Activated CD4-positive, alpha-beta T cell treated with anti-CD3 and anti-CD28 coated beads for 36 hours (primary cell): ENCODE measurements around the gene ZNF584. TPM values are rescaled to one million over a fixed set of nuclear protein-coding genes. Genes with fewer than 3 reads are reported as not detected.

ENCODE experiments used
- ATAC-seq: fragments of 200-7000 bp; cut with Tn5 transposase; one replicate; pipeline ENCODE4 v1.10.0; 2021; ENCODE audit warnings: mild to moderate bottlenecking, moderate library complexity
- CTCF ChIA-PET: fragments of 350-600 bp; sonication (Branson Sonifier 250); formaldehyde crosslinking; loops from one replicate; lab custom pipeline; 2021; ENCODE audit warnings: antibody characterized with exemption; lab: Charles Lee
- POLR2A ChIA-PET: fragments of 350-600 bp; sonication (Branson Sonifier 250); formaldehyde crosslinking; loops from one replicate; lab custom pipeline; 2021; ENCODE audit warnings: antibody characterized with exemption, inconsistent platforms; lab: Charles Lee
- DNase-seq: peaks from one replicate; pipeline ENCODE4 v3.0.0-alpha.2; 2020
- H3K27ac Mint-ChIP-seq: one replicate; pipeline ENCODE4 v1.8.0; 2021; ENCODE audit warnings: mixed read lengths
- H3K27me3 Mint-ChIP-seq: one replicate; pipeline ENCODE4 v1.8.0; 2021; ENCODE audit warnings: mixed read lengths
- H3K36me3 Mint-ChIP-seq: one replicate; pipeline ENCODE4 v1.8.0; 2021; ENCODE audit warnings: low read depth, mixed read lengths
- H3K4me1 Mint-ChIP-seq: one replicate; pipeline ENCODE4 v1.8.0; 2021; ENCODE audit warnings: mixed read lengths
- H3K4me3 Mint-ChIP-seq: one replicate; pipeline ENCODE4 v1.8.0; 2021; ENCODE audit warnings: mild to moderate bottlenecking, moderate library complexity, mixed read lengths
- H3K9me3 Mint-ChIP-seq: one replicate; pipeline ENCODE4 v1.8.0; 2021; ENCODE audit warnings: low read depth, mixed read lengths
- intact Hi-C, 2 experiments: fragments of 100-400 bp; cut with DNase I in 1 of 2; cut with micrococcal nuclease in 1 of 2; formaldehyde crosslinking; loops; one replicate each; pipeline versions ENCODE4 v1.14.2 to v1.15.1; 2022 to 2024; cut with DNase I, micrococcal nuclease
- total RNA-seq, 2 experiments: library from RNA; stranded (reverse); gene quantifications; one replicate each; pipeline ENCODE4 v1.2.3, GENCODE V29; 2021

Gene ZNF584
- total RNA-seq, 2 experiments from 2014 or later, result 9.9 to 11.2 TPM

GRCh38 chr19:58386576-58387337 lies 21.7 kb upstream of the ZNF584 start, which contains the start of gene RPS5:
TSS of gene RPS5 (plus strand) at chr19:58387269. CDS start at chr19:58388138, 869 bp downstream.
- ATAC-seq (peak; percentile 96), DNase-seq (peak; percentile 97)
- peaks cover 33% of the 10 kb centered on the region for H3K4me1 Mint-ChIP-seq
- H3K27me3 Mint-ChIP-seq, result no peaks in the 10 kb centered on the region
- peak within 1 kb of the TSS; percentile 96 for H3K4me3 Mint-ChIP-seq
- H3K27ac Mint-ChIP-seq, result peak within 1 kb of the TSS; percentile 97
- POLR2A ChIA-PET, result interaction anchor here (1.0 kb wide), 1 partner anchor 25 kb away, joined by 3 read pairs; the partner anchor contains the start of gene ZNF497
- intact Hi-C loops, result loop anchor here (1.0 to 5.0 kb wide), 18 partner anchors 14 to 384 kb away; partner anchors contain the start of genes ERVK3-1 (in 2 of the 2), ZNF446 (in 2 of the 2), ZNF584 (in 2 of the 2) and MZF1 (in 1 of the 2)
- CTCF ChIA-PET, result no interaction called here
- H3K36me3 Mint-ChIP-seq, result peaks cover 40% of the 10 kb centered on the region
- H3K9me3 Mint-ChIP-seq, result no peaks in the 10 kb centered on the region

- no peak for ATAC-seq
- CTCF ChIA-PET, result interaction anchor here (0.6 to 0.7 kb wide), 2 partner anchors 71 to 139 kb away, joined by 3 read pairs; no protein-coding TSS in a partner anchor
These were observed 20.9 kb upstream of the ZNF584 start for GRCh38 chr19:58387338-58388174.

GRCh38 chr19:58388175-58388526 lies 20.3 kb upstream of the ZNF584 start:
- ChIA-PET POLR2A (interaction anchor here (0.6 kb wide), 1 partner anchor 118 kb away, joined by 3 read pairs; no protein-coding TSS in a partner anchor), CTCF (interaction anchor here (0.7 kb wide), 1 partner anchor 71 kb away, joined by 3 read pairs; no protein-coding TSS in a partner anchor)
- no peak for DNase-seq
- intact Hi-C loops, result loop anchor here in 1 of 2 experiments (5.0 kb wide), 2 partner anchors 81 to 89 kb away; partner anchors contain the start of genes ERVK3-1 and ZNF446
- H3K36me3 Mint-ChIP-seq, result peaks cover 50% of the 10 kb centered on the region
- peaks cover 34% of the 10 kb centered on the region for H3K4me1 Mint-ChIP-seq
- H3K27me3 Mint-ChIP-seq, result no peaks in the 10 kb centered on the region
- no peak for ATAC-seq
- H3K4me3 Mint-ChIP-seq, result peak overlapping the region; percentile 96
- peak overlapping the region; percentile 97 for H3K27ac Mint-ChIP-seq
- H3K9me3 Mint-ChIP-seq, result no peaks in the 10 kb centered on the region

More at GRCh38 chr19:58387338-58388174, 20.9 kb upstream of the ZNF584 start:
- H3K27ac Mint-ChIP-seq, result peak overlapping the region; percentile 97
- no peaks in the 10 kb centered on the region for H3K27me3 Mint-ChIP-seq
- H3K4me1 Mint-ChIP-seq, result peaks cover 32% of the 10 kb centered on the region
- DNase-seq, result no peak
- peak overlapping the region; percentile 96 for H3K4me3 Mint-ChIP-seq
- no peaks in the 10 kb centered on the region for H3K9me3 Mint-ChIP-seq
- POLR2A ChIA-PET, result interaction anchor here (0.6 kb wide), 1 partner anchor 118 kb away, joined by 3 read pairs; no protein-coding TSS in a partner anchor
- peaks cover 44% of the 10 kb centered on the region for H3K36me3 Mint-ChIP-seq
- intact Hi-C loops, result loop anchor here (1.0 to 5.0 kb wide), 18 partner anchors 13 to 385 kb away; partner anchors contain the start of genes ERVK3-1 (in 2 of the 2), ZNF446 (in 2 of the 2), ZNF584 (in 2 of the 2) and MZF1 (in 1 of the 2)

- no peak overlapping the region for H3K4me3 Mint-ChIP-seq
- H3K4me1 Mint-ChIP-seq, result peaks cover 33% of the 10 kb centered on the region
- peaks cover 2% of the 10 kb centered on the region for H3K27me3 Mint-ChIP-seq
- H3K36me3 Mint-ChIP-seq, result peaks cover 61% of the 10 kb centered on the region
- DNase-seq, result no peak
- no peak overlapping the region for H3K27ac Mint-ChIP-seq
- CTCF ChIA-PET, result no interaction called here
- intact Hi-C loops, result no loop called here
- POLR2A ChIA-PET, result no interaction called here
- no peaks in the 10 kb centered on the region for H3K9me3 Mint-ChIP-seq
- ATAC-seq, result no peak
These were observed 15.3 kb upstream of the ZNF584 start for GRCh38 chr19:58392945-58393724.

- no peak for ATAC-seq
- peaks cover 2% of the 10 kb centered on the region for H3K27me3 Mint-ChIP-seq
- ChIA-PET POLR2A (no interaction called here), CTCF (no interaction called here)
- peaks cover 28% of the 10 kb centered on the region for H3K4me1 Mint-ChIP-seq
- H3K27ac Mint-ChIP-seq, result no peak overlapping the region
- H3K4me3 Mint-ChIP-seq, result no peak overlapping the region
- DNase-seq, result no peak
- H3K36me3 Mint-ChIP-seq, result peaks cover 56% of the 10 kb centered on the region
- no peaks in the 10 kb centered on the region for H3K9me3 Mint-ChIP-seq
- intact Hi-C loops, result no loop called here
These were observed 14.8 kb upstream of the ZNF584 start for GRCh38 chr19:58393725-58394033.

GRCh38 chr19:58394821-58395219 lies 13.6 kb upstream of the ZNF584 start:
- DNase-seq (no peak), ATAC-seq (peak; percentile 23)
- ChIA-PET CTCF (no interaction called here), POLR2A (no interaction called here)
- intact Hi-C loops, result no loop called here
- Mint-ChIP-seq H3K27ac (no peak overlapping the region), H3K9me3 (no peaks in the 10 kb centered on the region), H3K4me3 (no peak overlapping the region), H3K36me3 (peaks cover 49% of the 10 kb centered on the region), H3K4me1 (peaks cover 21% of the 10 kb centered on the region), H3K27me3 (peaks cover 2% of the 10 kb centered on the region)

- H3K27ac Mint-ChIP-seq, result no peak within 1 kb of the TSS
- intact Hi-C loops, result no loop called here
- peaks cover 21% of the 10 kb centered on the region for H3K4me1 Mint-ChIP-seq
- ChIA-PET POLR2A (no interaction called here), CTCF (no interaction called here)
- DNase-seq (peak; percentile 31), ATAC-seq (peak; percentile 21)
- peaks cover 46% of the 10 kb centered on the region for H3K36me3 Mint-ChIP-seq
- H3K4me3 Mint-ChIP-seq, result no peak within 1 kb of the TSS
- H3K9me3 Mint-ChIP-seq, result no peaks in the 10 kb centered on the region
- peaks cover 2% of the 10 kb centered on the region for H3K27me3 Mint-ChIP-seq
These were observed 13.1 kb upstream of the ZNF584 start, which contains the start of gene RNF225 for GRCh38 chr19:58395220-58395978. TSS of gene RNF225 (plus strand) at chr19:58395656. CDS start at chr19:58396090, 434 bp downstream.

- no peak overlapping the region for H3K27ac Mint-ChIP-seq
- peaks cover 2% of the 10 kb centered on the region for H3K27me3 Mint-ChIP-seq
- DNase-seq, result peak; percentile 19
- CTCF ChIA-PET, result no interaction called here
- peaks cover 39% of the 10 kb centered on the region for H3K36me3 Mint-ChIP-seq
- no peaks in the 10 kb centered on the region for H3K9me3 Mint-ChIP-seq
- POLR2A ChIA-PET, result interaction anchor here (0.5 kb wide), 1 partner anchor 57 kb away, joined by 3 read pairs; no protein-coding TSS in a partner anchor
- H3K4me3 Mint-ChIP-seq, result no peak overlapping the region
- H3K4me1 Mint-ChIP-seq, result peaks cover 23% of the 10 kb centered on the region
- intact Hi-C loops, result no loop called here
- no peak for ATAC-seq
These were observed 12.3 kb upstream of the ZNF584 start for GRCh38 chr19:58395979-58396627.

GRCh38 chr19:58396691-58397532 lies 11.5 kb upstream of the ZNF584 start:
- ATAC-seq (no peak), DNase-seq (no peak)
- H3K9me3 Mint-ChIP-seq, result no peaks in the 10 kb centered on the region
- peaks cover 2% of the 10 kb centered on the region for H3K27me3 Mint-ChIP-seq
- peaks cover 21% of the 10 kb centered on the region for H3K4me1 Mint-ChIP-seq
- ChIA-PET CTCF (interaction anchor here (0.6 kb wide), 1 partner anchor 171 kb away, joined by 3 read pairs; no protein-coding TSS in a partner anchor), POLR2A (interaction anchor here (0.5 kb wide), 1 partner anchor 57 kb away, joined by 3 read pairs; no protein-coding TSS in a partner anchor)
- intact Hi-C loops, result no loop called here
- H3K27ac Mint-ChIP-seq, result no peak overlapping the region
- H3K36me3 Mint-ChIP-seq, result peaks cover 32% of the 10 kb centered on the region
- no peak overlapping the region for H3K4me3 Mint-ChIP-seq
